ENCODE results near the gene CDCA7.
"Not testable (repeated sequence)": the region's sequence is repeated elsewhere in the genome, so short reads cannot be mapped to it uniquely, and the experiment has no call there.

Gene CDCA7

DNA sequence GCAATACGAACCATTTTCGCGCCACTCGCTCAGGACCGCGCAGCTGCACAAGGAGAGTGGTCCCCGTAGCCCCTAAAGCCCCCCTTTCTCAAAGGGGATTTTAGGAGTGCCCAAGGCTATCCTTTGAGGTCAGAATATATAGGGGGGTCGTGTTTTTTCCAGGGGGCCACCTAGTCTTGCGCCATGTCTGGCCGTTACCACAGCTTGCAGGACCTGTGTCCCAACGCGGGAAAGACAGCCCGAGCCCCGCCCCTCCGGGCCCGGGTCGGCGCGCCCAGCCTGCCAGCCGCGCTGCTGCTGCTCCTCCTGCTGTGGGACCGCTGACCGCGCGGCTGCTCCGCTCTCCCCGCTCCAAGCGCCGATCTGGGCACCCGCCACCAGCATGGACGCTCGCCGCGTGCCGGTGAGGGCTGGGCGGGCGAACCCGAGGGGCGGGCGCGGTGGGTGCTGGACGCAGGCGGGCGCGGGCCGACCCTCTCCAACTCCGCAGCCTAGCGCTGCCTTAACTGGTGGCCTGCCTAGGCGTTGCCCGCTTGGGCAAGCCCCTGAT is at the start of gene CDCA7:
Gene CDCA7, plus strand, starts transcription at position 291 of the 550 bp plus-strand sequence. Its CDS starts 92 bp downstream, at position 383.
- DNase-seq: peak; percentile 12

DNA sequence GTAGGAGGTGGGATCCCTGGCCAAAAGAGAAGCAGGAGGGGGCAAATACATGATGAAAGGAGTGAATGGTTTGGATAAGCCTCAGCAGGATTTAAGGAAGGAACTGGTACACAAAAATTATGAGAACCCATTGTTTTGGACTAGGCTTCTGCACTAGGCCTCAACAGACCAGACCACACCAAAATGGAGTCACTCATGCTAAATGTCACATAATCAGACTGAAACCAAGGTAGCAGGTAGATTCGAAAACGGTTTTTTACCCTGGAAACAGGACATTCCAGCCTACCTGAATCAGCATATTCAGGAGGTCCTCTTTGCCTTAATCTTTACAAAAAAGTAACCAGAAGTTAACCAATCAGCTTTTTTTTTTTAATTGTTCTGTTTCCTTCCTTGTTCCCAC is 49.4 kb upstream of the CDCA7 start:
- no peak for DNase-seq

DNA sequence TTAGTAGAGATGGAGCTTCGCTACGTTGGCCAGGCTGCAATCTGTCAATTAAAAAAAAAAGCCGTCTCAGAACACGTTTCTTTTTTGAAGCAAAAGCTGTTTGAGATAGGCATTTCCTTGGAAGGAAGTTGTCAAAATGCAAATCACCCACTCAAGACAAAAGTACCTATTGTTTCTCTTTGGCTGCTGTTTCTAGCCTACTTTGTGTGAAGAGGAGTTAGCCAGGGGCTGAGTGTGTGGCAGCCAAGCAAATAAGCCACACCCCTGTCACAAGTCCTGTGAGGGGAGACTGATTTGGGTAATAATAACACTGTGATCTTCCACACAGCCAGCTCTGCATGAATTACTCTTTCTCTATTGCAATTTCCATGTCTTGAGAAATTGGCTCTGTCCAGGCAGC is 47.4 kb upstream of the CDCA7 start:
- DNase-seq: no peak

DNA sequence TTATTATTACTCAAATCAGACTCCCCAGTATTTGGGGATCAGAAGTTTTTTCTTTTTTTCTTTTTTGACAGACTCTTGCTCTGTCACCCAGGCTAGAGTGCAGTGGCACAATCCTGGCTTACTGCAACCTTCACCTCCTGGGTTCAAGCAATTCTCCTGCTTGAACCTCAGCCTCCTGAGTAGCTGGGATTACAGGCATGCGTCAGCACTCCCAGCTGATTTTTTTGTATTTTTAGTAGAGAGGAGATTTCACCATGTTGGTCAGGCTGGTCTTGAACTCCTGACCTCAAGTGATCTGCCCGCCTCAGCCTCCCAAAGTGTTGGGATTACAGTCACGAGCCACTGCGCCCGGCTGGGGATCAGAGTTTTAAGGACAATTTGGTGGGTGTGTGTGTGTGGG is 45.3 kb upstream of the CDCA7 start:
- not testable (repeated sequence) for DNase-seq

DNA sequence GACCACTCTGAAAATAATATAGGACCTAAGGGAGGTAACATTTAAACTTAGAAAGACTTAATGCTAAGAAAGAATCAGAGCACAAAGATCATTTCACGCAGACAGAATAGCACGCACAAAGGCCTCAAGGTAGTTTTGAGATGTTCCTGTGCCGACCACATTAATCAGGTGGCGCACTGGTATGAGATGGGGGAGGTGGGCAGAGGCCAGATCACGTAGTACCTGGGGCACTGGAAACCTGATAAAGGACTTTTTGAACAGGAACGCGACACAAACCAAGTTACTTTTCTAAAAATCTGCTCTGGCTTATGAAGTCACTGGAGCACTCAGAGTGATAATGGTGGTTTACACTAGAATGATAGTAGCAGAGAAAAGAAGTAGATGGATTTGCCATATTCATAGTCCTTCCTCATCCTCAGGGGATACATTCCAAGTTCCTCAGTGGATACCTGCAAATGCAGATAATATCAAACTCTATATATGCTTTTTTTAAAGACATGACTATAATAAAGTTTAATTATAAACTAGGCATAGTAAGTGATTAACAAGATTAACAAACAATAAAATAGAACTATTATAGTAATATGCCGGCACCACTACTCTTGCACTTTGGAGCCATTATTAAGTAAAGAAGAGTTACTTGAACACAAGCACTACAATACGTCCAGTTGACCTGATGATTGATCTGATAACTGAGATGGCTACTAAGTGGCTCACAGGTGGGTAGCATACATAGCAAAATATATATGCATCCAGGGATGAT is 42.6 kb upstream of the CDCA7 start:
- DNase-seq: no peak

DNA sequence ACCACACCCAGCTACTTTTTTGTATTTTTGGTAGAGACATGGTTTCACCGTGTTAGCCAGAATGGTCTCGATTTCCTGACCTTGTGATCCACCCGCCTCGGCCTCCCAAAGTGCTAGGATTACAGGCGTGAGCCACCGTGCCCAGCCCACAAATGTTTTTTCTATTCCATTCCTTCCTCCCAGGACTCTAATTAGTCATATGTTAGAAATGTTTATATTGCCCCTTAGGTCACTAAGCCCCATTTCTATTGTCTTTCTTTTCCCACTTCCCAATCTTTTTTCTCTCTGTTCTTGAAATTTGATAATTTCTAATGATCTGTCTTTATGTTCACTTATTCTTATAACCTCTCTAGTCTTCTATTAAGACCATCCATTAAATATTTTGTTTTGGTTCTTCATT is 31.3 kb upstream of the CDCA7 start:
- DNase-seq: no peak

DNA sequence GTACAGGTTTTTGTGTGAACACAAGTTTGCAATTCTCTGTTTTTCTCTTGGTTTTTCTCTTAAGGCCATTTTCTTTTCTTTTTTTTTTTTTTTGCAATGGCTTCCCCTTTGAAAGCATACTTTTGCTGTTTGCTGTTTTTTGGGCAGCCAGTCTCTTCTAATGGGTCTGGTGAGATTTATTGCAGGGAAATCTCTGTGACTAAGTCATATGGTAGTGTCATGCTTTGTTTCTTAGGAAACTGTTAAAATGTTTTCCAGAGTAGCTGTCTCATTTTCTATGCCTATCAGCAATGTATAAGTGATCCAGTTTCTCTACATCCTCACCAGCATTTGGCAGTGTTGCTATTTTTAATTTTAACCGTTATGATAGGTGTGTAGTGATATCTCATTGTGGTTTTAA is 27.9 kb upstream of the CDCA7 start:
- DNase-seq: no peak

DNA sequence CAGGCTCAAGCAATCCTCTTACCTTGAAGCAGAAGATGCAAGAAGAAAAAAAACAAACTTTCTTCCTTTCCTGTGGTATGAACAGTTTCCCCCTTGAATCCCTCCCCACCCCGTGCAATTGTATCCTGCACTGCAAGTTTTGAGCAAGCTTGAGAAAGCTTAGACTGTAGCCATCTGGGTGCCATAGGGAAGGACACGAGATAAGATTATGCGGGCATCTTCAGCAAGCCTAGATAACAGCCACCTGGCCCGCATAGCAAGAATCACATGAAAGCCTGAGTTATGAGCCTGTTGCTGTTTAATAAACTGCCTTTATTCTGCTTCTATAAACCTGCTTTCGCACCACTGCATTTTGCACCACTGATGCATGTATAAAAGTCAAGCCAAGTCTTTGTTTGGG is 27.3 kb upstream of the CDCA7 start:
- no peak for DNase-seq

DNA sequence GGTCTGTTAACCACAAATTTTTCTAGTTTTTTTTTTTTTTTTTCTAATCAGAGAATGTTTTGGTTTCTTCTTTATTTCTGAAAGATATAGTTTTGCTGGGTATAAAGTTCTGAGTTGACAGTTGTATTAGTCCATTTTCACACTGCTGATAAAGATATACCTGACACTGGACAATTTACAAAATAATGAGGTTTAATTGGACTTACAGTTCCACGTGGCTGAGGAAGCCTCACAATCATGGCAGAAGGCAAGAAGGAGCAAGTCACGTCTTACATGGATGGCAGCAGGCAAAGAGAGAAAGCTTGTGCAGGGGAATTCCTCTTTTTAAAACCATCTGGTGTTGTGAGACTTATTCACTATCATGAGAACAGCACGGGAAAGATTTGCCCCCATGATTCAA is 21.7 kb upstream of the CDCA7 start:
- DNase-seq: not testable (repeated sequence)

DNA sequence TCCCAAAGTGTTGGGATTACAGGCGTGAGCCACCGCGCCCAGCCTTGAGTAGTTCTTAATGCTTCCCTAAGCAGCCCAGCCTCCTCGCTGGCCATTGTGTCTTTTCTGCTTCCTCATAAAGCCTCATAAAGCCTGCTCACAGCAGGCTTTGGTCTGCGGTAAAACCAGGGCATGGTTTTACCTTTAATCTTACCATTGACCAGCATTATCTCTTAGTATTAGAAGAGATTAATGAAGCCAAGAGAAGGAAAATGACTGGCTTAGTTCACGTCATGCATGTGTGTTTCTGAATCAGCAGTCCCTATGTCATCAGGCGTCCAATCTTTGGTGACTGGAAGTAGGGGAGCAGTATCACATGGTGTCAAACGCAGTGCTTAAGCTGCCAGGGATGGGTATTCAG is 14.9 kb upstream of the CDCA7 start:
- DNase-seq: no peak

DNA sequence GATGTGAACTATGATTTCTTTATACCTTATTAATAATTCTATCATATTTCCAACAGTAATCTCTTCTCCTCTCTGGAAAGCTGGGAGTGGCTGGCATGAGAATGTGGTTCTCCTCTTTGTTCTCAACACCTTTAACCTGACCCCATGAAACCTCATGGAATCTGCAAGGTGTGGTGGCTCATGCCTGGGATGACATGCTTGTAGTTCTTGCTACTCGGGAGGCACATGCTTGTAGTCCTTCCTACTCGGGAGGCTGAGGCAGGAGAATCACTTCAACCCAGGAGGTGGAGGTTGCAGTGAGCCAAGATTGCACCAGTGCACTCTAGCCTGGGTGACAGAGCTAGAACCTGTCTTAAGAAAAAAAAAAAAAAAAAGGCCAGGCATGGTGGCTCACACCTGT is 10.8 kb upstream of the CDCA7 start:
- no peak for DNase-seq

DNA sequence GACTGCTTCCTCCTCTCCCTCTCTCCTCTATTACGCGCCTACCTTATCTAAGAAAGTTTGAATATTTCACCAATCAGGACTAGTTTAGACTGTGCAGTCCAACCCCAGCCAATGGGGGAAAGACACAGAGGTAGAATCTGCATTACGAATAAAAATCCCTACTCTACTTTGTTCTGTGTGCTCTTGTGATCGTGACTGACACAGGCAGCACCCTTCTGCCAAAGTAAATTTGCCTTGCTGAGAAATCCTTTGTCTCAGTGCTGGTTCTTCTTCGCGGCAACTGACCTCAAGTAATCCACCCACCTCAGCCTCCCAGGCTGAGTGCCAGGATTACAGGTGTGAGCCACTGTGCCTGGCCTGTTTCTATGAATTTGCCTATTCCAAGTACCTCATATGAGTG is 8.6 kb upstream of the CDCA7 start:
- no peak for DNase-seq

DNA sequence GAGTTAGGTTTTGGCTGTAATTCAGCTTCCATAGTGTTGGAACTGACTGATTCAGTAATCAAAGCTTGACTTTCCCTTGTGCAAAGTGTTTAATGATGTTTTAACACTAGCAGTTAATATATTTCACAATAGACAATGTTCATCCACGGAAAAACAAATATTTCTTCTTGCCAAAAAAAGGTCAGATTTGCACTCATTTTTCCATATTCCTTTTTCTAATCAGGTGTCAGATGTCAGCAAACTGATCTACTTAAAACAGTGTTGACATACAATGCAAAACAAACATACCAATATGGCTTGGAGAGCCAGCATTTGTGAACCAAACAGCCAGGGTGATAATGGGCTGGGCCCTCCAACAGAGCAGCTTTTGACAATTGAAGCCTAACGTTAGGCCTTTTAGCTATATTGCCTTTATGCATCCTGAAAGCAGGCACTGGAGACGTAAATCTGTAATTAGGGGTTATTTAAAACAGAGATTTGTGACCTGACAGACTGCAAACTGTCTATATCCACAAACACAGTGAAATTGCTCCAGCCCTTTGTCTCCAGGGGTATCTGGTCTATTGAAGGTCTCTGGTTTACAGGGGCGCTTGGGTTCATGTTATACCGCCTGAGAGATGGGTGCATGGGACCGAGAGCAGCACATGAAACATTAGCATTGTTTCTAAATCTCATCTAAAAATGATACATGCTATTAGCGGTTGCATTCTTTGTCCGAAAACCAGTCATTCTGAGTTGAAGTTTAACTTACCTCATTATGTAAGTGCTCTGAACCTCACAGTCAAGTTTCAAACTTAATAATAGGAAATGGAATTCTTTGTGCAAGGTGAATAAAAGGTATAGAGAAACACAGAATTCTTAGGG is 7.1 kb upstream of the CDCA7 start:
- no peak for DNase-seq

DNA sequence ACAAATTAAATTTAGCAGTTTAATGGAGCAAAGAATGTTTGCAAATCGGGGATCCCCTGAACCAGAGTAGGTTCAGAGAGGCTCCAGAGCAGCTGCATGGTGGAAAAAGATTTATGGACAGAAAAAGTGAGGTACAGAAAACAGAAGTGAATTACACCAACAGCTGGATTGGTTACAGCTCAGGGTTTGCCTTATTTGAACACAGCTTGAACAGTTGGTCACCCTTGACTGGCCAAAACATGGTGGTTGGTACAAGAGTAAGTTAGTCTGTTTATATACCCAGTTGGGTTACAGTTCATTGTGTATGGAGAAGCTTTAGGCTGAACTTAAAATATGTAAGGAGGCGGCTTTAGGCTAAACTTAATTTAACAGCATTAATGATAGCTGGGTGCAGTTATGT is 5.4 kb upstream of the CDCA7 start:
- DNase-seq: no peak

DNA sequence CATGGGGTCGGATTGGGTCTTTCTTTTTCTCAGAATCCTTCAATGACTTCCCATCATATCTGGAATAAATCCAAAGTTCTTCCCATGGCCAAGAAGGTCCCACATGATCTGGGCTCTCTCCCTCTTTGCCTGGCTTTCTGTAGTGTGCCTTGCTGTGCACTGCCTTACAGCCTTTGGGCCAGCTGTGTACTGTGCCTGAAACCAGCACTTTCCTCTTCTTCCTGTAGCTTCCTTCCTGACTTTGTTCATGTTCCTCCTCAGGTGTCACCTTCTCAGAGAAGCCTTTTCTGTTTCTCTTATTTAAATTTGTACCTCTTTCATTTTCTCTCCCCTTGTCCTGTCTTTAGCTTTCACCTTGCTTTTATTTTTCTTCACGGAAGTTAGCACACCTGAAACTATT is 4.3 kb upstream of the CDCA7 start:
- DNase-seq: no peak

DNA sequence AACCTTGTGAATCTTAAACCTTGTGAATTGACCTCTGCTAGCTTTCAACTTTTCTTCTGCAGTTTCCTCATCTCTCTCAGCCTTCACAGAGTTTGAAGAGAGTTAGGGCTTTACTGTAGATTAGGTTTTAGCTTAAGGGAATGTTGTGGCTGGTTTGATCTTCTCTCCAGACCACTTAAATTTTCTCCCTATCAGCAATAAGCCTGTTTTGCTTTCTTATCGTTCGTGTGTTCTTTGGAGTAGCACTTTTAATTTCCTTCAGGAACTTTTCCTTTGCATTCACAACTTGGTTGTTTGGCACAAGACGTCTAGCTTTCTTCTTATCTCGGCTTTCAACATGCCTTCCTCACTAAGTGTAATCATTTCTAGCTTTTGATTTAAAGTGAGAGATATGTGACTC is 2.8 kb upstream of the CDCA7 start:
- DNase-seq: no peak

DNA sequence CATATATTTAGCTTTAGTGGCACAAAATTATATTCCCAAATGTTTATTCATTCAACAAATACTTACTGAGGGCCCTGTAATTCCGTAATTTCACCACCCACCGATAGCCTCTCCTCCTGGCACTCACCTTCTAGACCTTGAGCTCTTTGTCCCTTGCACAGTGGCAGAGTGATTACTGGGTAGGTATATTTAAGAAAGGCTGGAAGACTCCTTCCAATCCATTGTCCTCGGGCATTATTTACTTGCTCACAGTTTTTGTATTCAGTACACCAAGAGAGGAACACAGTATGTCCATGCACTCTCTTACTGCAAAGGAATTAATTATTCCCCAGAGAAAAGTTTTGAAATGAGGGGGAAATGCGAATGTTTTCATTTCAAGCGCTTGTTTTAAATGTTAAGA is 1.1 kb upstream of the CDCA7 start:
- no peak for DNase-seq

DNA sequence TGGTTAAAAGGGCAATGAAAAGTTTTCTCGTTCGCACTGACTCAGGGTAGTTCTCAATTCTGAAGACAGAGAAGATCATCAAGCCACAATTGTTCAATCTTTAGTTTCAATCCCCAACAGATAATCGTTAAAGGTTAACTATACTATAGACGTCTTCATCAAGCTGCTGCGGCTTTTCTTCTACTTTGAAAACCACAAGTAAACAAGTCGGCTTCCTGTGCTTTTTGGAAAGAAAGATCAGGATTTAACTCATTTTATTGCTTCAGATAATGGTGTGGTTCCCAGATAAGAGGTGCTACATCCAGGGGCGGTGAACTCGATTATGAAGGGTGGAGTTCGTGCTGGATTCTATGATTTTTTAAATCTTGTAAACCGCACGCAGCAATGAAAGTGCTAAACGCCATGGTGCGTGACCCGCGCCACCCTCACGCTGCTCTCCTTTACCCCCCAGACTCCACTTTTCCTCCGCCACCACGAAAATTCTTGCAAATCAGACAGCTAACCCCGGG is 545 bp upstream of the CDCA7 start:
- DNase-seq: no peak

DNA sequence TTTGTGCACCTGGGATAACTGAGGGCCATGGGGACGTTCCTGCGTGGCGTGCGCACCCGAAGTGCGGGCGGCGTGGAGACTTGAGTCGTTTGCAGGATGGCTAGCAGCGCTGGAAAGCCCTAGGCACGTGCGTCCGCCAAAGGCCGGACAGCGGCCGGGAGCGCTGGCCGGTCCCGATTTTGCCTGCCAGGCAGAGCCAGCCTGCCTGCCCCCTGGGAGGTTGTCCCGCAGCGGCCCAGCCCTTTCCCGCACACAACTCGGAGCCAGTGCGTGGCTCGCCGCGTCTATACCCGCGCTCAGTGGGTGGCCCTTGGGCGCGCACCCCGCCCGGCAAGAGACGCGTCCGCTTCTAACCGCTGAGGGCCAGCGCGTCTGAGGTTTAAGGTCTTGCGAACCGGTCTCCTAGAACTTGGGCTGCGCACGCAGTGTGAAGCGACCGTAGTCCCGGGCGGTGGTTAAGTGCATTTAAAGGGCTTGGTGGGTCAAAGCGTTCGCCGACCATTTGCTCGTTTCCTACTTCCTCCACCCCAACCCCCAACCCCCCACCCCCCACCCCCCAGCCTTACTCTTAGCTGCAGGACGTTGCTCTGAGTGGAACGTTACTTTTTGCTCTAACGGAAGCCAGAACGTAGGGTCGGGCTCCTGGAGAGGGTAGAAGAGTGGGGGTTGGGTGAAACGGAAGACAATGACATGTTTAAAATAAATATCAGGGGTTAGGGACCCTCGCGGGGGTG is 627 bp downstream of the CDCA7 start:
- no peak for DNase-seq

DNA sequence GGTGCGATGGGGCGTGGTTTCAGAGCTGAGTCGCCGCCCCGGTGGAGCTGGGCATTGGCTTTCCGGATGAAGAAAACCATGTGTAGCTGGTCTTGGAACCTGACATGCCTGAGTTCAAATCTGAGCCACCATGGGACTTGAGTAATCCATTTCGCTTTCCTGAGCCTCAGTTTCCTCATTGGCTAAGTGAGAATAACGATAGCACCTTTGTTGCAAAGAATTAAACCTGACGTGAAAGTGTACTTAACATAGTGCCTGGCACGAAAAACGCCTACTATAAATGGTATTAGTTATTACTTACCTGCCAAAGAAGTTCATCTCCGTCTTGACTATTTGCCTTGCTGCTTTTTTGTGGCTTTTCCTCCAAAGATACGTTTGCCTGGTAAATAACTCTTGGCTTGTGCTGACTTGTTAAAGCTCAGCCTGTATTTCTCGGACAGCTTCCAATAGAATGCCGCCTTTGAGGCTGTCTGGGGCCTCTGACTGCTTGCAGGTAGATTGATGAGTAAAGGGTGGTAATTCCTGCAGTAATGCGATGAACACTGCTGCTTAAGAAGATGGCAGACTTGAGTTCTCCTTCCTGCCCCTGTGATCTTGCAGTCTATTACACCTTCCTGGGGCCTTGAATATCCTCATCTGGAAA is 1.3 kb downstream of the CDCA7 start:
- DNase-seq: no peak

DNA sequence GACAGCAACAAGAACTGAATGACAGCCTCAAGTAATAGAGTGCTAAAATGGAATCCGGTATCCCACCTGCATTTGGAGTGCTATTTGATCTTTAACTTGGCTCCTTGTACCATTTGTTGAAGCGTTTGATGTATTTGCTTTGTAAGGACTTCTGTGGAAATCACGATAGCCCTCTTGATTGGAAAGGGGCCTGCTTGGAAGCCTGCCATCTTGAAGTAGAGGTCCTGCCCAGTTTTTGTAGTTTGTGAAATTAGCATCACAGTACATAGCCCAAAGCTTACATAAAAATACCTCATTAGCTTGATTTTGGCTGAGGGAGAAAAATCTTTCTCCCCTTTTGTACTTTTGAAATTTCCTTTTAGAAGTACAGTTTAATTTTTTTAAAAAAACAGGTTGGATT is 2.7 kb downstream of the CDCA7 start:
- no peak for DNase-seq

DNA sequence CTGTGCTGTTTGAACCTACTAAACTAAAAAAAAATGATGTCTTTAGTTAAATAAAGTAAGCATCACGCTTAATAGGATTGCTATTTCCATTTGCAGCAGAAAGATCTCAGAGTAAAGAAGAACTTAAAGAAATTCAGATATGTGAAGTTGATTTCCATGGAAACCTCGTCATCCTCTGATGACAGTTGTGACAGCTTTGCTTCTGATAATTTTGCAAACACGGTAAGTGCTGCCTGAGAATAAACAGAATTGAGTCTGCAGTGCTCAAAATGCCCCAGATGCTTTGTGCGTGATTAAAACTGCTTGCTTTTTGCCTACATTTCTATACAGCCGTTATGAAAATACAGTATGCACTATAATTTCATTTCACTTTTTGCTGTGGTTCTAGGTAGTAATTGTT is 3.9 kb downstream of the CDCA7 start:
- DNase-seq: no peak

DNA sequence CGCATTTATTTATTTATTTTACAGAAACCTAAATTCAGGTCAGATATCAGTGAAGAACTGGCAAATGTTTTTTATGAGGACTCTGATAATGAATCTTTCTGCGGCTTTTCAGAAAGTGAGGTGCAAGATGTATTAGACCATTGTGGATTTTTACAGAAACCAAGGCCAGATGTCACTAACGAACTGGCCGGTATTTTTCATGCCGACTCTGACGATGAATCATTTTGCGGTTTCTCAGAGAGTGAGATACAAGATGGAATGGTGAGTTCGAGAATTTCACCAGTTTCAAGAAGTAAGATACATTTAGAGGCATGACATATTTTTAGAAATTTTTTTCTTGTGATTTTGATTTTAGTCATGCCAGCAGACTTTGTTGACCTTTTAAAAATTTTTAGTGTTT is 4.6 kb downstream of the CDCA7 start:
- DNase-seq: no peak
